Fibroblast of peridontal ligament (primary cell): ENCODE results near the gene PRKCD.
A peak's percentile ranks its signal among the peaks of the same experiment; 100 is the strongest.

Source experiments
- DNase-seq: peaks from one replicate; pipeline ENCODE4 v3.0.0-alpha.2; 2010; ENCODE audit errors: extremely low read depth

The PRKCD gene

DNA sequence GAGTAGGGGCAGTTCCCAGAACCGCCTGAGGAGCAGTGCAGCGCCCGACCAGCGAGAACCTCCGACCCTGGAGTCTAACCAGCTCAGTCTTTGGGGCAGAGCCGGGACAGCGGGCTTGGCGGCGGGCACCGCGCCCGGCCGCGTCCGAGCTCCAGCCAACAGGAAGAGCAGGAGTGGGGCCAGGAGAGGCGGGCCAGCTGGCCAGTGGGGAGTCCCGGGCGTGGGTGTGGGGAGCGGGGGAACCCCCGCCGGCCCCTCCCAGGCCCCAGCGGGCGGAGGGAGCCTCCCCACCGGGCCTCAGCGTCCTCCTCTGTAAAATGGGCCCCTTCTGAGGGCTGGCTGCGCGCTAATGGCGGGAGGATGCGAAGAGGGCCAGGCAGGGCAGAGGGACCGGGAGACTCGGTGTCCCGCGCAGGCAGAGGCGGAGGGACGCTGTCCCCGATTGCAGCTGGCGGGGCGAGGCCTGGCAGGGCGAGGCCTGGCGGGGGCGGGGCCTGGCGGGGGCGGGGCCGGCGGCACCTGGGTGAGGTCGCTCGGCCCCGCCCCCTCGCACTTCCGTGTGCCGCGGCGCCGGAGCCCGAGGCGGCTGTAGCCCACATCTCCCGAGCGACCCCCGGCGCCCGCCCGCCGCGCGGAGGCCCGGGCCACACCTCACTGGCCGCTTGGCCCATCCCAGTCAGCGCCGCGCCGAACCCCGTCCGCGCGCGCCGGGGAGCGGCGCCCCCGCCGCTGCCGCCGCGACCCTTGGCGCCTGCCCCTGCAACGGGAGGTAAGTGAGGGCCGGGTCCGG, at the start of gene PRKCD:
Gene PRKCD, plus strand, starts transcription at position 550 of the 790 bp plus-strand sequence. CDS start 17,214 bp downstream, outside the sequence.
- peak; percentile 89 for DNase-seq

DNA sequence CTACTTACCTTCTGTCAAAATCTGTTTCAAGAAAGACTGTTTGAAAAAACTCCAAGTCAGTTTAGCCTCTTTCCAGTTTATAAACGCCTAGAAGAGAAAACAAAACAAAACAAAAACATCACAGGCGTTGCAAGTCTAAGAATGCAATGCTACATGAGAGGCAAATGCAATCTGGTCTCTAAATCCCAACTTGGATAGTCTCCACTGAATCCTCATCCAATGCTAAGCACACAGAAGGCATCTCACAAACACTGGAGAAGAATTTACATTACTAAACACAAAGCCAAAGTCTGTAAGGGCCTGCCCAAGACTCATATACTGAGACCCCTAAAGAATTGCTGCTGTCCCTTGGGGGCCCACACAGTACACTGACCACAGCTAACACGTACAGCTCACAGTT, 49.2 kb upstream of the PRKCD start:
- DNase-seq, result no peak

DNA sequence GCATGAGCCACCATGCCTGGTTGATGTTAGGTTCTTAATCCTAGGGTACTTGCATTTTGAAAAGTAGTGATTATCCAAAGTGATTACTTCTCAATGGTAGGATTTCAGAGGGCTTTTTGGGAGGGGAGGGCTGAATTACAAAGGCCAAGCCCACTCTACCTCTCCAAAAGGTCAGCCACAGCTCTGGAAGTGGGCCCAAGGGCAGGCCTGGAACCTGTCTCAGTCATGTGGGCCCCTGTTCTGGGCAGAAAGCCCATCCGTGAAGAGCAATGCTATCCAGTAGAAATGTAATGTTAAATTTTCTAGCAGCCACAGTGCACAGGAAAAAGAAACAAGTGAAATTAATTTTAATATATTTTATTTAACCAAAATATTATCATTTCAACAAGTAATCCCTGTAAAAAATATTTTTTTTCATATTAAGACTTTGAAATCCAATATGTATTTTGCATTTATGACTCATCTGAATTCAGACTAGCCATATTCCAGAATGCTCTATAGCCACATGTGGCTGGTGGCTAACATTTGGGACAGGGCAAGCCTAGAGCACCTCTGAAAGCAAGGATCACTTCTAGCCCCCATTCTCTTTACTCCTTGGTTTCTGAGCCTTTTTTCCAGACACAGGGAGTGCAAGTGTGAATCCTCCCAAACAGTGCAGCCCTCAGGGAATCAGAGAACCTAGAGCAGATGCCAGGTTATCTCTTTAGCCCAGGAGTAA, 47.6 kb upstream of the PRKCD start:
- DNase-seq, result no peak

DNA sequence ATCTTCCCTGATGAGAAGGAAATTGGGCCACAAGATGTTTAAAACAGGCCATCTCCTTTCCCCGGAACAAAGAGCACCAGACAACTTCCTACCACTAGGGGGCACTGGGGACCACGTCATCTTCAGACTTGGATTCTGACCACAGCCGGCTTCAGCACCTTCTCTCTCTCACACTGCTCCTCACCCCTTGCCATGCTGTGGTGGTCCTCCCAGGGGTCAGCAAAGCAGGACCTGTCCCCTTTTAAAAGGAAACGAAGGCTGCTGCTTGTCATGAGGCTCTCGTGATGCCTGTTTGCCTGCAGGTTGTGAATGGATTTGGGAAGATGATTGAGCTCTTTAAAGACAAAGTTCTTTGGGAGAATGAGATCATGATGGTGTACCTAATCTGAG, 47.0 kb upstream of the PRKCD start:
- DNase-seq, result peak; percentile 84

DNA sequence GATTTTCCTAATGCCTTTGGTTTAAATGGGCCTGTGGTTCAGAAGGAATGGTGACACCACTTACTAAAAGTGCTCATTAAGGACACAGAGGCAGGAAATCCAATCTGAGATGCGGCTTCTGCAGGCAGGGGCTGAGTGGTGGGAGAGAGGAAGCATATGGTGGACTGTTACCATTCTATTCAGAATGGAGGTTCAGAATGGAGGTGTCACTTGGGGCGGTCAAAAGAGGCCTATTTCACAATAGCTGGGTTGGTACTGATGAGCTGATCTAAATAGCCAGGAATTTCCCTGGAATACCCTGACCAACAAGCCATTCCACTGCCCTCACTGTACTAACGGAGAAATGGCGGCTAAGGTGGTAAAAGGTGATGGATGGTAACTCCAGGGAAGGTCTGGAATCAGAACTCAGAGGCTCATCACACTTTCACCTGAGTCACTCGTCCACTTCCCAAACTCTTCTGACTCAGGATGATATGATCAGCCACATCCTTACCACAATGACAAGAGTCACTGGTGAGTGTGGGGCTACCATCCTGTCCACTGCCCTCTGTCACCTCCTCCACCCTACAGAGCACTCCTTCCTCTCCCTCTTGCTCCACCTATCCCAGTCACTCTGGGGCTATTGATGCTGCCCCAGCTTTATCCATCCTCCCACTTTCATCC, 46.5 kb upstream of the PRKCD start:
- no peak for DNase-seq

DNA sequence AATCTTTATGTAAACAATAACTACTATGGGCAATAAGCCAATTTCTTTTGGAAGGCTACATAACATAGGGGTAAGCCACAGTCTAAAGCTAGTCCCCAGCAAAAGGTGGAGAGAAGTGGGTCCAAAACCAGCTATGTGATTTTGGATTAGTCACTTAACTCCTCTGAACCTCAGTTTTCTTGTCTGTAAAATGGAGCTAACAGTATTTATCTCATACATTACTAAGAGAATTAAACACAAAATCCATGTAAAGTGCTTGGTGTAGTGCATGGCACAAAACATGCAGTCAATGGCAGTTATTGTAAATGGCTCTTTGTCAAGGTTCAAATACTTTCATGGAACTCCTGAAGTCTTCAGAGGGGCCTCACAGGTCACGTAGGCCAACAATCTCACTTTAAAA, 44.1 kb upstream of the PRKCD start:
- DNase-seq, result no peak

DNA sequence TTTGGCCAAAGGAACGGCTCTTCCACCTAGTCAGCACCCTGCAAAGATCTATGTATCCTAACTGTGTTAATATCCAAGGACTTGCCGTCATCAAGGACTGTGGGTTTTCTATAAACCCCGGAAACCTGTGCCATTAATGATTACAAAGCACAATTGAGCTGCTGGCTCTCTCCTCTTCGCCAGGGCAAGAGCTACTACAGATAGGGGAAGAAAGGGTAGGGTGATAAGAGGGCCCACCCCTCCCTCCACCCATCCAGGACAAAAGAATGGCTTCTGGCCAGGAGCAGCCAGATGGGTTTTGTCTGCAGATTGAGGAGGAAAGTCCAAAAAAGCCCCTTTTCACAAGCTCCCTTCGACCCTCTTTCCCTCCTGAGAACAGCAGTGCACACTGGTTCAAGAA, 40.7 kb upstream of the PRKCD start:
- no peak for DNase-seq

DNA sequence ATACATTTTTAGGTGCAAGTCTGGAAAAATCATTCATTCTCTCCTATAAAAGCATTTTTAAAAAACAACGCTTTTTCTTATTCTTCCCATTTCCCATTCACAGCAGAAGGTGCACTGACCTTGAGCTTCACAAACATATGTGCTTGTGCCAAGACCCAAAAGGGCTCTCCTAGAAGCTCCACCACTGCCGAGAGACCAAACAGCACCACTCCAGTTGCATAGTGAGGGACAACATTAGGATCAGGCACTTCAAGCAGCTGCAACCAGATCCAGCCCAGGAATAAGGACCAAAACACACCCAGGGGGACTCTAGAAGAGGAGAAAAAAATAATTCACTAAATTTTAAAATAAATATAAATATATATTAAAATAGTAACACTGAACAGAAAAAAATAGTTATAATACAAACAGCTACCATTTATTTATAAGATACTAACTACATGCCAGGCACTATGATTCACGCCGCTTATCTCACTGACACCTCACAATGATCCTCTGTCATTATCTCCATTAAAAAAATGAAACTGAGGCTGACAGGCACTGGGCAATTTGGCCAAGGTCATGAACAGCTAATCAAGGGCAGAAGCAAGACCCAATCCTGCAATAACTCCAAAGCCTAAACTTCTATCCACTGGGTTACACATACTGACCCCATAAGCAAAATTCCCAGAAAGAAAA, 38.6 kb upstream of the PRKCD start:
- no peak for DNase-seq

DNA sequence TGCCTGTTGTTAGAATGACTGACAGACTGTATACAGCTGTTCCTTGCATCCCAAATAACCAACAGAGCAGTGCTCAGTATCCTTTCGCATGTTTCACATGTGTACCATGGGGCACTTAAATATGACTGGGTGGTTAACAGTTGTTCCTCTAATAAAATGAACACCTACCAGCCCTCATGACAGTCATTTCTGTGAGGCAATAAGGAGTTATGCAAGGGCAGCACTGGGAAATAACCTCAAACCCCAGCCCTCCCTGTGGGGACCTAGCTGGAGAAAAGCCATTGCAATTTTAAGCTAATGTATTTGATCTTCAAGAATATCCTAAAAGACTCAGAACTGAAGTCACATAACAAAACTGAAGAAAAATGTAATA, 38.1 kb upstream of the PRKCD start:
- no peak for DNase-seq

DNA sequence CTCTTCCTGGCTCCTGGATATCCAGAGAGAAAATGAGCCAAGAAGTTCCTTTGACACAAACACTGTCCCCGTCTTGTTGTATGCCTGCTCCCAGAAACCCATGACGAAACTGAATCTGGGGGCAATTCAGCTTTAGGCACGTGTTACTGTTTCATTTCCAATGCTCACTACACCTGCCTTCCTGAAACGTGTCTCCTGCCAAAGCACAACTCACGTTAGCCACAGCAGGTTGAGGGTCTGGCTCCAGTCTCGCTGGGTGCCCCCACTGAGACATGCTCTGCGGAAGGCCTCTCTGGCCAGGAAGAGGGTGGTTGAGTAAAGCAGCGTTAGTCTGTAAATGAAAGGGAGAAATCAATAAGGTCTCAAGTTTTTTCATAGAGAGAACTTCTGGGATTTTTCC, 37.5 kb upstream of the PRKCD start:
- no peak for DNase-seq

DNA sequence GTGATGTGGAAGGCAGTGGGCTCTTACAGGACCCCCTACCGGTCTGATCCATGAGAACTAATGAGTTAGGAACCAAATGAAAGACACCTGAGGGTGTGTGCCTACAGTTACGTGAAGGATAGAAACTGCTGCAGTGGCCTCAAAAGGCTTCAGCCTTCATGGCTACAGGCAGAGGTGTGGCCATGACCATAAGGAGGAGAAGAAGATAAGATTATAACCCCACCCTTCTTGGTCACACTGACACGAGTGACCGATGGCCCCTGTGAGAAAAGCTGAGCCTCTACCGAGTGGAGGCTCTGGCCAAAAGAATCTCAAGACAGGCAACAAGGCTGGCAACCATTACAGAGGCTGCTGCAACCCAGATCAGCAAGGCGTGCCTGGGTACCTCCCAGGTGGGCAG, 37.1 kb upstream of the PRKCD start:
- no peak for DNase-seq

DNA sequence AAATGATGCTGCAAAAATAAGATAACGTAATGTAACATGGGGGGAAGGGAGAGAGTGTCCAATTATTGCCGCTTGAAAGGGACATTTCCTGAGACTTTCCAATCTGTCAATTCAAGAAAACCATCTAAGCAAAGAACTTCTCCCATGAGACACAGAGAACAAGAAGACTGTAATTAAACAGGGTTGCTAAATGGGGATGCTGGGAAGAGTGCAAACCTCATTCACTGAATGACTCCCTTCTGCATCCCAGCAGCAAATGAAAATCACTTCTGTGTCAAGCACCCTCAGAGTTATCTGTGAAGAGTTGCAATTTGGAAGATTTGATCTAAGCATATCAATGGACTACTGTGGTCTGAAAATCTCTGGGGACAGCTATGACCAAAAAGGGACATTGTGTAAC, 34.4 kb upstream of the PRKCD start:
- no peak for DNase-seq

DNA sequence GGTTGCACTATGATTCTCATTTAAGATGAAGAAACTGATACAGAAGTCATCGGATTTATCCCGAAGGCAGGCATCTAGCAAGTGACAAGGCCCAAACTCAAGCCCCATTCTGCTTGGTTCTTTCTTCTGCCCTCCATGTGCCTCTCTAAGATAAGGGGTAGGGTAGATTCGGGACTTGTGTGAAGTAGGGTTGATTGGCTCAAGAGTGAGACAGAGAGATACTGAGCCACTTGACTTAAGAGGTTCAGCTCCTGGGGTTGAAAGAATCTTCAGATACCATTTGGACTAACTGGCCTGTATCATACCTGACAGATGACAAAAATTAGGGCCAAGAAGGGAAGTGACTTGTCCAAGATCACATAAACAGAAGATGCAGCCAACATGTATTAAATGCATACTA, 31.7 kb upstream of the PRKCD start:
- DNase-seq, result no peak

DNA sequence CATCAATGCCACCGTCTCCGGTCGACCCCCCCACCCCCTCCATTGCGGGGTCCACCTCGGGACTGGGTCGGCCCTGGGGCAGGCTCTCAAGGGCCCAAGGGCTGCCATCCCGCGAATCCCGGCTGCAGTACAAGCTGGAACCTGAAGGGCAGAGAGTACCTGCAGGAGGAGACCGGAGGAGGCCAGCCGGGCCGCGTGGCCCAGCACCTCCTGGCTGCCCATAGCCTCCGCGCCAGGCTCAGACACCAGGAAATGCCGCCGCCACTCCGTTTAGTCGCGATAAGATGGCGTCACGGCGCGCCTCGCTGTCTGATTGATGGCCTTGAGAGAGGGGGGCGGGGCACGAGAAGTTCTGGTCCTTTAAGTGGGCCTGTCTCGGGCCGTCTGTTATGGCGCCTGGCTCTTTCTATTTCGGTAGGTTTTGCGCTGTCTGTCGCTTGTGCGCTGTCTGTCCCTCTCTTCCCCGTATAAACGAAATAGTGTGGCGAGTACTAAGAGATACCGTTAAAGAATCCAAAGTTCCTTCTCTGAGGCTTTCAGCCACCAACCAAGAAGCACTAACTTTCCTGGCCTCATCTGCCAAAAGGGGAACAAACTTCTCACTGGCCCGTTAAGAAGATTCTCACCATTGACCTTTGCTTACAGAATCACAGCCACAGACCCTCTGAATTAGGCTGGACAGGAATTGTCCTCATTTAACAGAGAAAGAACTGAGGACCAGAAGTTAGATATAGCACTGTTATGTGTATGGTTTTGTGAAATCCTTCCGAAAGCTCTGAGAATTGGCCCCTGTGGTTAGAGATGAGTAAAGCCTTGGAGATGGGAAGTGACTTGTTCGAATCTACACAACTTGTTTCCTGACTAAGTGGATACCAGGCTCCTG, 30.6 kb upstream of the PRKCD start, which contains the start of gene RFT1:
Gene RFT1, minus strand, starts transcription at position 257 of the 883 bp plus-strand sequence. Its CDS starts 35 bp downstream, at position 222.
- DNase-seq, result peak; percentile 95

DNA sequence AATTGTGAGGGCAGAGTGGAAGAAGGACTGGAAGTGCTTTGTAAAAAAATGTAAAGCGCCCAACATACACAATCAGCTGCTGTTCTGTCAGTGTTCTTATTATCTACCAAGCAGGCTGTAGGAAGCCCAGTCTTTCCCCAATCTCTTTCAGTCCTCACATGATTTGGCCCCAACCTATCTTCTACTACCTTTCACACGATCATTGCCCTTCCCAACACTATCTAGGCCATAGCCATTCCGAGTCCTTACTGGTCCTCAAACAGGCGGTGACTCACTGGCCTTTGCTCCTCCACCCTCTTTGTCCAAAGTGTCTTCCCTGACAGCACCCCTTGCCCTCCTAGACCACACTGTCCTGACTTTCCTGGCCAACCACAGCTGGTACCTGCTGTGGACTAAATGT, 29.9 kb upstream of the PRKCD start:
- no peak for DNase-seq

DNA sequence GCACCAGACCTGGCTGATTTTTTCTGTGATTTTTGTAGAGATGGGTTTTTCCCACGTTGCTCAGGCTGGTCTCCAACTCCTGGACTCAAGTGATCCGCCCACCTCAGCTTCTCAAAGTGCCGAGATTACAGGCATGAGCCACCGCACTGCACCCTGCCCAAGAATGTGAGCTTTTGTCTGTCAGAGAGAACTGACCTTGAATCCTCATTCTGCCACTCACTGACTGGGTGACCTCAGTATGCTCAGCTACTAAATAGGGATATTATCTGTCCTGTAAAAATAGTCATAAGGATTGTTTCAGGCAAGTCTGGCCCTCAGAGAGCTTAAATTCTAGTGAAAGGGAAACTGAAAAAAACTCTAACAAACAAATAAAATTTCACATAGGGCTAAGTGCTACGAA, 28.7 kb upstream of the PRKCD start:
- no peak for DNase-seq

DNA sequence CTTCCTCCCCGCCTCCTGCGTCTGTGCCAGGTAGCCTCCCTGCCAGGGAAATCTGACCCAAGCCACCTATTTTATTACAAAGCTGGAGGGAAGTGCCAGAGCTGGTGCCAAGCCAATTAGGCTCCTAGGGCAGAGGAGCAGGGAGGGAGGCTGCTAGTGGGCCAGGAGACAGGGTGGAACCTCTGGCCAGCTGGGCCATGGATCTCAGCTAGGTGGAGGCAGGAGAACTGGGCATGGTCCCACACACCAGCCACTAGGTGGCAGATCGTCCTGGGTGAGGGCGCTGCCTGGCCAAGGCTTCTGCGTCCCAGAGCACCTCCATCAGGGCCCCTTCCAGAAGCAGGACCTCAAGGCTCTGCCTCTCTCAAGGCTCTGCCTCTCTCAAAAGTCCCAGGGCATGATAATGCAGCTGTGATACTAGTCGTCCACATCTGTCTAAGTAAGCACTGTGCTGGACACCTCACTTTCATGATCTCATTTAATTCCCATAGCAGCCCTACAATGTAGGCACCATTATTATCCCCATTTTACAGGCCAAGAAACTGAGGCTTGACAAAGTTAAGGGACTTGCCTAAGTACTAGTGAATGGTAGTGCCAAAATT, 26.3 kb upstream of the PRKCD start:
- DNase-seq, result peak; percentile 69

DNA sequence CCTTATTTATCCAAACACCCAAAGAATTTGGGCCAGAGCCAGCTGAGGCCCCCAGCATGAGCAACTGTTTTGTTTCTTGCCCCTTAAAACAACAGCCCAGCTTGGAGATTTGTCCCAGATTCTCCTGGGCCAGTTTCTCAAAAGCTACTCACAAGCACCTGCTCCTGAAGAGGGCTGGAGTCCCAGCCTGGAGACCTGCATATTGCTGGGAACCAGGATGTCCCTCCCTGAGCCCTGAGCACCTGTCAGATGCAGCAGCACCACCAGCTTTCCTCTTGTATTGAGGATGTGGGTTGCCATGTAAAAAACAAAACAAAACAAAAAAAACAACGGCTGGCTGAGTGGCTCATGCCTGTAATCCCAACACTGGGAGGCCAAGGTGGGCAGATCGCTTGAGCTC, 23.8 kb upstream of the PRKCD start:
- DNase-seq, result no peak

DNA sequence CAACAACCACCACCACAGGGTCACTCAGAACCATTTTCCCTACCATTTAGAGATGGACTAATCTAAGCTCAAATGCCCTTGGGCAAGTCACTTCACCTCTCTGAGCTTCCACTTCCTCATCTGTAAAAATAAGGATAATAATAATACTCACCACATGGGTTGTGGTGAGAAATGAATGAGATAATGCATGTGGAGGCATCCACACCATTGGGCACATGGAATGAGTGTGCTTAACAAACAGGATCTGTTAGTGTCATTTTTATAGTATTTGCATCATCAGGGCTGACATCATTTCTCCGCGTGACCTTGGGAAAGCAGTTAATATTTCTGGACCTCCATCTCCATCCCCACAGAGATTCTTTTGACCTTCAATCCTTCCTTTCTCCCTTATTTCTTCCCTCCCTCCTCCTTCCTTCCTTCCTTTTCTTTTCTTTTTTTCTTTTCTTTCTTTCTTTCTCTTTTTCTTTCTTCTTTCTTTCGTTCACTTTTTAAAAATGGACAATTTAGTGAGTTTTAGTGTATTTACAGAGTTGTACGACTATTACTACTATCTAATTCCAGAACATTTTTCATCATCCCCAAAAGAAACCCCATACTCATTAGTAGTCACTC, 23.1 kb upstream of the PRKCD start:
- no peak for DNase-seq
